ENCODE results near the gene PCTP.

Gene PCTP

DNA sequence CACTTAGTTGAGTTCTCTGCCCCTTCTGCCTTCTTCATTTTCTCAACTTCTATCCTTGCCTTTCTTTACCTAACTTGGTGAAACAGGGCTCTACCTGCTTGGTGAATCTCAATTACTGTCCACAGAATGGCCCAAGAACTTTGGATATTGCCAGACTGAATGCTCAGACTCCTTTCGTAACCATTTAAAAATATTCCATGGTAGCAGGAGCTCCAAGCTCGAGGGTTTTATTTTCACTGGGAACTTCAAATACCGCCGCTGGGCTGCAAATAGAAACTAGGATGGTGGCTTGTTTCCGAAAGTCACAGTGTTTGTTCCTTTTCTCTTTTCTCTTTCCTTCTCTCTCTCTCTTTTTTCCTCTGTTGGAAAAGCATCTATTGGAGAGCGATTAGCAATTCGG is 41.4 kb upstream of the PCTP start:
- no peak overlapping the region for H3K4me3 ChIP-seq (ENCODE audit: low read depth, low read length)
- TF ChIP-seq, protein P1, sequence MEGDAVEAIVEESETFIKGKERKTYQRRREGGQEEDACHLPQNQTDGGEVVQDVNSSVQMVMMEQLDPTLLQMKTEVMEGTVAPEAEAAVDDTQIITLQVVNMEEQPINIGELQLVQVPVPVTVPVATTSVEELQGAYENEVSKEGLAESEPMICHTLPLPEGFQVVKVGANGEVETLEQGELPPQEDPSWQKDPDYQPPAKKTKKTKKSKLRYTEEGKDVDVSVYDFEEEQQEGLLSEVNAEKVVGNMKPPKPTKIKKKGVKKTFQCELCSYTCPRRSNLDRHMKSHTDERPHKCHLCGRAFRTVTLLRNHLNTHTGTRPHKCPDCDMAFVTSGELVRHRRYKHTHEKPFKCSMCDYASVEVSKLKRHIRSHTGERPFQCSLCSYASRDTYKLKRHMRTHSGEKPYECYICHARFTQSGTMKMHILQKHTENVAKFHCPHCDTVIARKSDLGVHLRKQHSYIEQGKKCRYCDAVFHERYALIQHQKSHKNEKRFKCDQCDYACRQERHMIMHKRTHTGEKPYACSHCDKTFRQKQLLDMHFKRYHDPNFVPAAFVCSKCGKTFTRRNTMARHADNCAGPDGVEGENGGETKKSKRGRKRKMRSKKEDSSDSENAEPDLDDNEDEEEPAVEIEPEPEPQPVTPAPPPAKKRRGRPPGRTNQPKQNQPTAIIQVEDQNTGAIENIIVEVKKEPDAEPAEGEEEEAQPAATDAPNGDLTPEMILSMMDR (IDR thresholded peaks at IDR 0.05; ENCODE audit: insufficient read depth, low read depth, low read length, missing control alignments) = no peak
- no peak for DNase-seq (ENCODE audit: low read depth)

DNA sequence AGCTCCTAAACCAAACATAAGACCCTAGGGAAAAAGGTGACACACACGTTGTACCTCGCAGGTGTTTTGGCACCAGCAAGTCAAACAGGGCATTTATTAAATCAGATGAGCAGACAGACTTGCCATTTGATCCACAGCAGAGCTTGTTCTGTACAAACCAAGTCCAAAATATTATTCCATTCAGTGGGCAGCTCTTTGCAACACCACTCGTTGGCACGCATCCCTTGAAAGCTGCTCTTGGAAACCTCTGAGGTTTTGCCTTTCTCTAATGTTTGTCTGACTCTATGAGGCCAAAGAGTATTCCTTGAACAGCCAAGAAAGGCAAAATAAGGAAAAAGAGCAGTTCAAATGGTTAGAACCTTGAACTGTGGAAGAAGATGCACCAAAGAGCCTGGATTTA is 40.9 kb upstream of the PCTP start:
- H3K4me3 ChIP-seq (ENCODE audit: low read depth, low read length) = no peak overlapping the region
- TF ChIP-seq, protein P1 (IDR thresholded peaks at IDR 0.05; ENCODE audit: insufficient read depth, low read depth, low read length, missing control alignments) = no peak

DNA sequence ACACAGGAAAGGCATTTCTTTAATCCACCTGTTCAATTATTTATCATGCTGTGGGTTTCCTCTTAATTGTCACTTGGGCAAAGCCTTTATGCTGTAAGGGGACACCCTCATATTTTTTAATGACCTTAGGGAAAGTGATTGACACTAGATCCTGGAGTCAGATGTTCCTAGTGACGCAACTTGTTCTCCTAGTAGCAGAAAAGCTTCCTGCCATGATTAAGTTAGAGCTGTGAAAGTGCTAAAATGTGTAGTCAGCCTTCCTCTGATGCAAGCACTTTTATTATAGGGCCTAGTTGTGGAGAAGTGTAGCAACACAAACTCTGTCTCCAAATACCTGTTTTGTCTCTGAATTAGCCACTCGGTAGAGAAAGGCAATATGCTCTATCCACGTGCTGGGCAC is 40.4 kb upstream of the PCTP start:
- no peak overlapping the region for H3K4me3 ChIP-seq (ENCODE audit: low read depth, low read length)
- TF ChIP-seq, protein P1 (IDR thresholded peaks at IDR 0.05; ENCODE audit: insufficient read depth, low read depth, low read length, missing control alignments) = no peak
- DNase-seq (ENCODE audit: low read depth) = no peak

More for the DNA sequence above, 40.9 kb upstream of the PCTP start:
- DNase-seq (ENCODE audit: low read depth) = no peak

DNA sequence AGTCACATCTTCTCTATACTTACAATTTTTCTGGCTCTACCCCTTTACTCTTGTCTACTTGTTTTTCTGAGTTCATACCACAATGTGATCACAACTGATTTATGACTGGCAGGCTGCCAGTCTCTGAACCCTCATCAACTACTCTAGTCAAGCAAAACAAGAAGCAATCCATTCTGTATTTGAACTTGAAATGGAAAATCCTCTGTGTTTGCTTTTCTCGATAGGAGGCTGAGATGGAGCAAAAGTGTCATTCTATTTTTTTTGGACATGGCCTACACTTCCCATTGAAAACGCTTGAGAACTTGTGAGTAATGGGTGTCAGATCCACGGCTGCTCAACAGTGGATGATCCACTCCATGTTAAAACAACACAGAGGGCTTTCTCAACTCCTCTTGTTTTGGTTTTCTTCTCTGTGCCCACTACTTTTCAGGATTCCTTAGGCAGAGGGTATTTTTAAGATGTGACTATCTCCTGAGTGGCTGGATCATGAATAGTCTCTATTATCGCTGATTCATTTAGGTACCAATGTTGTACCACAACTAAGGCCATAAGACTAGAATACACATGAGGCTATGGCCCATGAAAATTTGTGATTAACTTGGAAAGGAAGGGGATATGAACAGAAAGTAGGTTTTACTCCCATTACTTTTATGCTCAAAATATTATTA is 39.9 kb upstream of the PCTP start:
- TF ChIP-seq, protein P1 (IDR thresholded peaks at IDR 0.05; ENCODE audit: insufficient read depth, low read depth, low read length, missing control alignments) = no peak
- DNase-seq (ENCODE audit: low read depth) = peak; percentile 28
- no peak overlapping the region for H3K4me3 ChIP-seq (ENCODE audit: low read depth, low read length)

DNA sequence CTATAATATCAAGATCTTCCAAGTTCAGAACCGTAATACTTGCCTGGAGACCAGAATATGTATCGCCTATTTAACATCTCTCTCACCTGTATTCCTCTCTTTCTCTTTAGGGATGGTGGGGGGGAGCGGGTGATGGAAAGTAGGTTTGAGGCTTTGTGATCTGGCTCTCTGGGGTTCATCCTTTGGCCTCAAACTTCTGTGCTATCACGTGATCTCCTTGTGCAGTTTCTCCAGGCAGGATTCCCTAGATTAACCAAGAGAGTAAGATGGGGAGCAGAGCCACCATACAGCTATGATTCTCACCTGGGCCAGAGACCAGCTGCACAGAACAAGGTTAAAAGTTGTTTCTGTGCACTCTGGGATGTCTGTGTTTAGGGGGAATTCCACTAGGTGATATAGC is 33.4 kb upstream of the PCTP start:
- no peak overlapping the region for H3K4me3 ChIP-seq (ENCODE audit: low read depth, low read length)
- TF ChIP-seq, protein P1 (IDR thresholded peaks at IDR 0.05; ENCODE audit: insufficient read depth, low read depth, low read length, missing control alignments) = no peak
- DNase-seq (ENCODE audit: low read depth) = no peak

DNA sequence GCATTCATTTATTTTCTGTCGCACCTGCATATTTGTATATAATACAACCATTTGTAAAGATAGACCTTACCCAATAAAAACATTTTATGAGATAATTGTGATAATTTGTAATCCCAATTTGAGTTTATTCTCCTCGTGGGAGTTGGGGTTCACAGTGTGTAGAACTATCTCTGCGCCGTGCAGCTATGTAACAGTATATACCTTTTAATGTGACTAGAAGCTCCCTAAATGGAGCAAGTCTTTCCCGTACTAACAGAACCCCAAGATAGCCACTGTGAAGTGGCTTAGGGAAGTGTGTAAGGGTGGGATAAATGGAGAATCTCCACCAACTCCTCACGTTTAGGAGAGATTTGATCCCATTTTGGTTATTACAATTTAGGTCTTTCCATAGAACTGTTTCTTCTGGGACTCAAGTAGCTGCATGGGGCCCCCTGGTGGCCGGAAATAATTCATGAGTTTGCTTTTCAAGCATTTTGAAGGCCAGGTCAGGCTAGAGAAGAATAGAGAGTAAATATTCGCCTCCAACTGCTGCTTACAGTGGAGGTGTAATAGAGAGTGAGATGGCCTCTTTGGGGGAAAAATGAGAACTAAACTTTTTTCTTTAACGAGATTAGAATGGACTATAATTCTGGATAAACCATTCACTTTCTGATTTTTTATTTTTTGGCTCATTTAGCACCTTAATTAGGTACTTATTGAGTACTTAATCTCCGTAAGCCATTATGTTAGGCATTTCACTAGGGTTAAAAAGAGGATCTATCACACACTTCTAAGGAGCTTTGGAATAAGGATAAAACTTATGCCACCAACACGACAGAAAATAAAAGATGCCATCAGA is 32.7 kb upstream of the PCTP start:
- no peak overlapping the region for H3K4me3 ChIP-seq (ENCODE audit: low read depth, low read length)

More for the DNA sequence above, 32.7 kb upstream of the PCTP start:
- peak; percentile 80 for DNase-seq (ENCODE audit: low read depth)
- TF ChIP-seq, protein P1 (IDR thresholded peaks at IDR 0.05; ENCODE audit: insufficient read depth, low read depth, low read length, missing control alignments) = peak; percentile 70
